ENCODE data around the gene RUVBL2. TPM values are rescaled to one million over a fixed set of nuclear protein-coding genes. Genes with fewer than 3 reads are reported as not detected.

Gene RUVBL2
- total RNA-seq, 1 experiment from 2014 or later: 130 TPM

- Histone ChIP-seq H4K8ac (replicated peaks; ENCODE audit: insufficient read length, low read depth, low read length) (no peak overlapping the region), H3K56ac (ENCODE audit: insufficient read length, low read depth, low read length) (no peak overlapping the region), H3K9me3 (ENCODE audit: control insufficient read depth, low read depth, low read length) (no peaks in the 10 kb centered on the region), H3K79me2 (ENCODE audit: insufficient read depth, low read length) (no peaks in the 10 kb centered on the region), H3K23ac (ENCODE audit: insufficient read length, low read depth, low read length) (no peak overlapping the region), H3K18ac (ENCODE audit: insufficient read length, low read depth, low read length) (no peak overlapping the region), H2BK5ac (ENCODE audit: insufficient read length, low read length) (no peak overlapping the region), H2BK12ac (ENCODE audit: insufficient read length, low read depth, low read length) (no peak overlapping the region), H2AK5ac (ENCODE audit: insufficient read length, low read length) (no peak overlapping the region), H2BK15ac (ENCODE audit: low read depth, low read length) (no peak overlapping the region), H2AFZ (ENCODE audit: low read length) (no peak overlapping the region), H3K9ac (ENCODE audit: extremely low read depth, insufficient read length, low read length) (no peak overlapping the region), H4K5ac (ENCODE audit: insufficient read length, low read depth, low read length) (no peak overlapping the region), H3K79me1 (ENCODE audit: insufficient read depth, low read depth, low read length, poor library complexity, severe bottlenecking) (no peaks in the 10 kb centered on the region), H3K4me1 (ENCODE audit: insufficient read depth, low read length) (no peaks in the 10 kb centered on the region), H3T11ph (ENCODE audit: low read length) (no peak overlapping the region), H2BK120ac (ENCODE audit: low read depth, low read length, poor library complexity, severe bottlenecking) (no peak overlapping the region), H3K23me2 (ENCODE audit: insufficient read length, low read depth, low read length, poor library complexity, severe bottlenecking) (no peaks in the 10 kb centered on the region), H3K27ac (ENCODE audit: insufficient read length, low read depth, low read length) (no peak overlapping the region), H3K27me3 (ENCODE audit: insufficient read depth, low read length) (no peaks in the 10 kb centered on the region), H4K20me1 (ENCODE audit: control insufficient read depth, insufficient read depth, insufficient read length) (no peaks in the 10 kb centered on the region), H3K4me2 (ENCODE audit: insufficient read depth, insufficient read length, low read length) (no peak overlapping the region), H2BK20ac (ENCODE audit: low read depth, low read length, poor library complexity, severe bottlenecking) (no peak overlapping the region), H3K14ac (ENCODE audit: insufficient read depth, low read length) (no peak overlapping the region), H3K4ac (ENCODE audit: low read depth, low read length) (no peak overlapping the region), H4K91ac (ENCODE audit: insufficient read length, low read depth, low read length) (no peak overlapping the region)
- Mint-ChIP-seq H3K9me3 (no peaks in the 10 kb centered on the region), H3K27ac (no peak overlapping the region), H3K4me1 (no peaks in the 10 kb centered on the region), H3K27me3 (ENCODE audit: low read depth) (no peaks in the 10 kb centered on the region), H3K4me3 (no peak overlapping the region), H3K36me3 (ENCODE audit: insufficient read depth in 1 of 3, low read depth in 3 of 3) (peaks cover 31 to 84% (median 81%) of the 10 kb centered on the region in 3 experiments; a peak in 6 of 7 replicates)
- no peak for TF ChIP-seq CTCF (conservative IDR thresholded peaks at IDR 0.05)
- DNase-seq: no peak
- no CpG with 5 or more reads among the region's 17 CpGs for WGBS (ENCODE audit: extremely low coverage, insufficient read length, low lambda C conversion rate)
Observed at GRCh38 chr19:49011194-49011593, 17.5 kb downstream of the RUVBL2 start.

Measured in H9 (cell line).